PFSK-1 (cell line): ENCODE data around the gene NAGK.

Experiments used
- FOXP2 ChIP-seq: optimal IDR thresholded peaks from 2 replicates; pipeline ENCODE3; 2011; ENCODE audit warnings: borderline replicate concordance, control low read depth, inconsistent platforms; ENCODE audit not compliant: insufficient read depth; ENCODE audit errors: extremely low read length, extremely low read depth
- POLR2AphosphoS5 ChIP-seq: IDR thresholded peaks from 2 replicates; pipeline ENCODE4 v1.6.1; 2012; ENCODE audit warnings: low read depth, mild to moderate bottlenecking, control low read depth, low read length, moderate library complexity
- REST ChIP-seq, 2 experiments: IDR thresholded peaks; 2 replicates each; pipeline versions ENCODE4 v1.6.1 to v1.8.0; 2011 to 2012; ENCODE audit warnings: low read depth in 2 of 2, low read length in 2 of 2, control low read depth in 1 of 2, inconsistent platforms in 1 of 2, mild to moderate bottlenecking in 1 of 2, moderate library complexity in 1 of 2; ENCODE audit not compliant: insufficient read depth in 1 of 2
- SIN3A ChIP-seq: IDR thresholded peaks from 2 replicates; pipeline ENCODE4 v1.6.1; 2012; ENCODE audit warnings: mild to moderate bottlenecking, low read length, moderate library complexity, borderline replicate concordance; ENCODE audit not compliant: insufficient read depth
- TAF1 ChIP-seq: IDR thresholded peaks from 2 replicates; pipeline ENCODE4 v1.6.1; 2012; ENCODE audit warnings: low read length, control low read depth, borderline replicate concordance; ENCODE audit not compliant: insufficient read depth

Gene NAGK

GRCh38 chr2:71125506-71126294 lies 57.3 kb downstream of the NAGK start:
- TF ChIP-seq FOXP2 (no peak), POLR2AphosphoS5 (no peak)

GRCh38 chr2:71126957-71127356 lies 58.5 kb downstream of the NAGK start:
- TF ChIP-seq SIN3A (no peak), FOXP2 (no peak), TAF1 (no peak), POLR2AphosphoS5 (no peak), REST (IDR thresholded peaks at IDR 0.05; ENCODE audit: insufficient read depth in 1 of 2, low read depth in 2 of 2, low read length in 2 of 2) (no peak)
